Activated CD4-positive, alpha-beta memory T cell treated with anti-CD3 and anti-CD28 coated beads, Interleukin-2, amount 10 ng/mL, durations not matched to agents 7 days and 5 days (primary cell): ENCODE data around the gene CDIPT. TPM values are rescaled to one million over a fixed set of nuclear protein-coding genes. Genes with fewer than 3 reads are reported as not detected.

ENCODE experiments used
- CTCF ChIA-PET: fragments of 350-600 bp; sonication (Branson Sonifier 250); formaldehyde crosslinking; loops from one replicate; lab custom pipeline; 2021; ENCODE audit warnings: antibody characterized with exemption, inconsistent platforms; lab: Charles Lee
- POLR2A ChIA-PET: fragments of 350-600 bp; sonication (Branson Sonifier 250); formaldehyde crosslinking; loops from one replicate; lab custom pipeline; 2021; ENCODE audit warnings: antibody characterized with exemption; lab: Charles Lee
- DNase-seq: peaks from one replicate; pipeline ENCODE4 v3.0.0-alpha.2; 2020
- H3K27ac Mint-ChIP-seq: one replicate; pipeline ENCODE4 v1.8.0; 2021; ENCODE audit warnings: mild to moderate bottlenecking, mixed read lengths
- H3K27me3 Mint-ChIP-seq: one replicate; pipeline ENCODE4 v1.8.0; 2021; ENCODE audit warnings: mixed read lengths
- H3K36me3 Mint-ChIP-seq: one replicate; pipeline ENCODE4 v1.8.0; 2021; ENCODE audit warnings: low read depth, mixed read lengths
- H3K4me1 Mint-ChIP-seq: one replicate; pipeline ENCODE4 v1.8.0; 2021; ENCODE audit warnings: mixed read lengths
- H3K4me3 Mint-ChIP-seq: one replicate; pipeline ENCODE4 v1.8.0; 2021; ENCODE audit warnings: mild to moderate bottlenecking, mixed read lengths
- H3K9me3 Mint-ChIP-seq: one replicate; pipeline ENCODE4 v1.8.0; 2021; ENCODE audit warnings: mixed read lengths
- total RNA-seq, 2 experiments: library from RNA; stranded (reverse); gene quantifications; one replicate each; pipeline ENCODE4 v1.2.3, GENCODE V29; 2021

The CDIPT gene
- total RNA-seq, 2 experiments from 2014 or later: 60.0 to 63.2 TPM

DNA sequence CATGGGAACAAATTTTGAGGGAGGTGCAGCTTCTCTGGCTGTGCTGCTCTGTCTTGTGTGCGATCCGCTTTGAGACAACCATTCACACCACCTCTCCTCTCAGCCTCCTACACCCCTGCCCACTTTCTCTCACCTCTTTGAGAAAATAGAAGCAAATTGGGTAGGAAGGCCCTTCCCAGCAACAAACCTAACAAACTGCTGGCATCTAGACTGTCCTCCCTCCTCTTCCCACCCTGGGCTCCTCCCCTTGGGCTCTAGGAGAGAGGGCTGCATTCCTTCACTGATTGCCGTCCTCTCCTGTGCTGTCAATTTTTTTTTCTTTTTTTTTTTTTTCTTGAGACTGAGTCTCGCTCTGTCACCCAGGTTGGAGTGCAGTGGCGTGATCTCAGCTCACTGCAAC is 13.5 kb downstream of the CDIPT start:
- DNase-seq: no peak
- CTCF ChIA-PET: interaction anchor here (0.5 to 4.0 kb wide), 15 partner anchors 9 to 162 kb away, joined by 3 to 86 read pairs (median 8); partner anchors contain the start of genes KCTD13, MVP, PAGR1 and TAOK2
- H3K4me3 Mint-ChIP-seq: no peak overlapping the region
- H3K9me3 Mint-ChIP-seq: no peaks in the 10 kb centered on the region
- H3K36me3 Mint-ChIP-seq: peaks cover 47% of the 10 kb centered on the region
- POLR2A ChIA-PET: interaction anchor here (1.7 to 4.0 kb wide), 4 partner anchors 33 to 148 kb away, joined by 4 to 33 read pairs (median 20); partner anchors contain the start of genes MAZ, PAGR1 and TMEM219
- H3K4me1 Mint-ChIP-seq: peaks cover 10% of the 10 kb centered on the region
- H3K27ac Mint-ChIP-seq: no peak overlapping the region
- H3K27me3 Mint-ChIP-seq: no peaks in the 10 kb centered on the region

DNA sequence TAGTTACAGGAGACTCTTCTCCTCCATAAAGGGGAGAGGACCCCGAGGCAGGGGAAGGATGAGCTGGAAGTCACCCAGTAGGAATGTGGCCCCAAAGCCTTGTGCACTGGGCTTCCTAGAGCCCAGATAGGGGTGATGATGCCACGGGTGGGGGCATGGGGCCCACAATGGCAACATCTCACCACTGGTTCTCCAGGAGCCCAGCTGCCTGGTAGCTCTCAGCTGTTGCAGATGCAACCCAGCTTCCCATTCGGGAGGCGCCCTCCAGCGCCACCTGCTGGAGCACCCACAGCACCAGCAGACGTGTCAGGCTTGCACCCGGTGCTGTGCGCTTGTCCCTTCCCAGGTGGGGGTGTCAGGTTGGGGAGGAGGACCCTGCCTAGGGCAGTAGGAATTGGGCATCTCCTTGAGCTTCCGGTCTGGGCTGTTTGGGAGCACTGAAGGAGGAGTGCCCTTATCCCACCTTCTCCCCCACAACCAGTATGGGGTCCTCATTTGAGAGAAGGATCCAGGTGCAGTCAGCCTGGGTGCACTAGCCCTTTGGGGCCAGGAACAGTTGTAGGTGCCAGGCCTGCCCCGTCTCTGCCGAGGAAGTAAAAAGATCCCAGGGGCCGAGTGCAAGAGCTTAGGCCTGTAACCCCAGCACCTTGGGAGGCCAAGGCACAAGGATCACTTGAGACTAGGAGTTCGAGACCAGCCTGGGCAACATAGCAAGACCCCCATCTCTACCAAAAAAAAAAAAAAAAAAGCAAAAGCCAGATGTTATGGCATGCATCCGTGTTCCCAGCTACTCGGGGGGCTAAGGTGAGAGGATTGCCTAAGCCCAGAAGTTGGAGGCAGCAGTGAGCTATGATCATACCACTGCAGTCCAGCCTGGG is 14.4 kb downstream of the CDIPT start:
- Mint-ChIP-seq H3K27me3 (no peaks in the 10 kb centered on the region), H3K4me3 (no peak overlapping the region), H3K36me3 (peaks cover 51% of the 10 kb centered on the region), H3K27ac (peak overlapping the region; percentile 63), H3K4me1 (peaks cover 10% of the 10 kb centered on the region), H3K9me3 (no peaks in the 10 kb centered on the region)
- ChIA-PET CTCF (interaction anchor here (0.6 to 4.0 kb wide), 41 partner anchors 9 to 237 kb away, joined by 3 to 86 read pairs (median 5); partner anchors contain the start of genes ALDOA, C16orf54, CDIPT and KCTD13), POLR2A (interaction anchor here (0.7 to 4.0 kb wide), 15 partner anchors 9 to 183 kb away, joined by 3 to 33 read pairs (median 4); partner anchors contain the start of genes HIRIP3, KIF22, MAZ and MVP)
- DNase-seq: peak; percentile 85

DNA sequence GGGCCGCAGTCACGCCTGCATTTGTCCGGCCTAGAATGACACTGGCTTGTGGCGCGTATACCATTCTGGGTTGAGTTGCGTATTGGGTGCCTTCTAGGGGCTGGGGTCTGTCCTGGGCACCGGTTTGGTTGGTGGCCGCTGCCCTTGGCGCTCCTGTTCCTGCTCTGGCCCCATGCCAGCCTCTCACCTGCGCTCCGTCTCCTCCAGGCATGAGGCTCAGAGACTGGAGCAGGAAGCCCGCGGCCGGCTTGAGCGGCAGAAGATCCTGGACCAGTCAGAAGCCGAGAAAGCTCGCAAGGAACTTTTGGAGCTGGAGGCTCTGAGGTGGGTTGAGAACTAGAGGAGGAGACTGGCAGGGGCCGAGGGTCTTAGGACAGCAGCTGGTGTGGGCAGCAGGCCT is 17.4 kb downstream of the CDIPT start:
- no peak overlapping the region for H3K27ac Mint-ChIP-seq
- no peaks in the 10 kb centered on the region for H3K27me3 Mint-ChIP-seq
- H3K4me1 Mint-ChIP-seq: peaks cover 10% of the 10 kb centered on the region
- ChIA-PET CTCF (no interaction called here), POLR2A (interaction anchor here (1.1 to 4.0 kb wide), 3 partner anchors 18 to 145 kb away, joined by 3 to 33 read pairs (median 15); no protein-coding TSS in a partner anchor)
- no peak for DNase-seq
- H3K9me3 Mint-ChIP-seq: no peaks in the 10 kb centered on the region
- H3K36me3 Mint-ChIP-seq: peaks cover 62% of the 10 kb centered on the region
- H3K4me3 Mint-ChIP-seq: no peak overlapping the region

DNA sequence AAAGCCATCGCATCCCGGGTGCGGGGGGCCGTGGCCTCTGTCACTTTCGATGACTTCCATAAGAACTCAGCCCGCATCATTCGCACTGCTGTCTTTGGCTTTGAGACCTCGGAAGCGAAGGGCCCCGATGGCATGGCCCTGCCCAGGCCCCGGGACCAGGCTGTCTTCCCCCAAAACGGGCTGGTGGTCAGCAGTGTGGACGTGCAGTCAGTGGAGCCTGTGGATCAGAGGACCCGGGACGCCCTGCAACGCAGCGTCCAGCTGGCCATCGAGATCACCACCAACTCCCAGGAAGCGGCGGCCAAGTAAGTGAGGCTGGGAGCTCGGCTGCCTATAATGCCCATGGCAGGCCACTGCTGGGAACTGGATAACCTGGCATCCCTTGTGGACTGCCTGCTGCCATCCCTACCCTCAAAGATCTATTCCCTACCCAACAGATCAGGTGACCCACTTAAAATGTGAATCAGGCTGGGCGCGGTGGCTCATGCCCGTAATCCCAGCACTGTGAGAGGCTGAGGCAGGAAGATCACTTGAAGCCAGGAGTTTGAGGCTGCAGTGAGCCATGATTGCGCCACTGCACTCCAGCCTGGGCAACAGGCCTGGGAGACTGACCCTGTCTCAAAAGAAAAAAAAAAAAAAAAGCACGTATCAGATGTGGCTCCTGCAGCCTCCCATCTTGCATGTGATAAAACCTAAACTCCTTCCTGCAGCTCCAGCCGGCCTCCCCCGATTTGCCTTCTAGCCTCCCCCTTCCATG is 18.3 kb downstream of the CDIPT start:
- Mint-ChIP-seq H3K9me3 (no peaks in the 10 kb centered on the region), H3K27ac (no peak overlapping the region), H3K27me3 (no peaks in the 10 kb centered on the region), H3K4me3 (no peak overlapping the region), H3K4me1 (peaks cover 10% of the 10 kb centered on the region), H3K36me3 (peaks cover 64% of the 10 kb centered on the region)
- CTCF ChIA-PET: interaction anchor here (1.9 kb wide), 1 partner anchor 144 kb away, joined by 4 read pairs; no protein-coding TSS in a partner anchor
- no peak for DNase-seq
- POLR2A ChIA-PET: interaction anchor here (1.1 to 3.9 kb wide), 3 partner anchors 17 to 36 kb away, joined by 3 to 15 read pairs (median 3); no protein-coding TSS in a partner anchor

DNA sequence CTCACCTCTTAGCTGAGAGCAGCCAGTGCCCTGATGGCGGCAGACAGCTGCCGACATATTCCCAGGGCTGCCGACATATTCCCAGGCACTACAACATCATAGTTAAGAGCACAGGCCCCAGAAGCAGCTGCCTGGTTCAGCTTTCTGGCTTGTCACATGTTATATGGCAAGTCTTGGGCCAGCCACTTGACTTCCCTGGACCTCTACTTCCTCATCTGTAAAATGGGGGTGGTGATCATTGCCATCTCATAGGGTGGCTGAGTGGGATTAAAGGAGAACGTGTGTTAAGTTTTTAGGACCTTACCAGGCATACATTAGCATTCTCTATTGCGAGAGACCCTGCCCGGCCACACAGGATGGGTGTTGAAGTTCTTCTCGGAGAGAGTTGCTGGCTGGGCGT is 19.1 kb downstream of the CDIPT start:
- peaks cover 10% of the 10 kb centered on the region for H3K4me1 Mint-ChIP-seq
- H3K36me3 Mint-ChIP-seq: peaks cover 69% of the 10 kb centered on the region
- H3K4me3 Mint-ChIP-seq: no peak overlapping the region
- no peaks in the 10 kb centered on the region for H3K9me3 Mint-ChIP-seq
- DNase-seq: no peak
- CTCF ChIA-PET: interaction anchor here (1.9 kb wide), 1 partner anchor 143 kb away, joined by 4 read pairs; no protein-coding TSS in a partner anchor
- POLR2A ChIA-PET: interaction anchor here (0.7 to 1.9 kb wide), 4 partner anchors 23 to 153 kb away, joined by 3 to 7 read pairs (median 4); no protein-coding TSS in a partner anchor
- H3K27ac Mint-ChIP-seq: no peak overlapping the region
- no peaks in the 10 kb centered on the region for H3K27me3 Mint-ChIP-seq

DNA sequence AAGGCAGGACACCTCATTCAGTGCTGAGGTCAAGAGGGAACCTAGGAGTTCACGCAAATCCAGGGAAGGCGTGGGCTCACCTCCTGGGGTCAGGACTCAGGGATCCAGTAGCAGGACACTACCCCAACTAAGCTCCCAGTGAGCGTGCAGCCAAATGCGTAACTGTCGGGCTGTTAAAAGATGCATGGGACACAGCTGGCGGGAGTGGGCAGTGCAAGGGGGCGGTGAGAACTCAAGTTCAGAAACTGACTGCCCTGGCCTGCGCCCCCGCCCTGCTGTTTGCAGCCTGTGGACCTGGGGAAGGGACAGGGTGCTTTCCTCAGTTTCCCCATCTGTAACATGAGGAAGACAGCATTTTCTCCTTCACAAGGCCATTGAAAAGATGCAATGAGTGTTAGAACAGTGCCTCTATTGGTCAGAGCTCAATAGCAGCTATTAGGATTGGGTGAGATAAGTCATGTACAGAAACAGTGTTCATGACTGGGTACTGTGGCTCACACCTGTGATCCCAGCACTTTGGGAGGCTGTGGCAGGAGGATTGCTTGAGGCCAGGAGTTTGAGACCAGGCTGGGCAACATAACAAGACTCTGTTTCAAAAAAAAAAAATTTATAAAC is 20.2 kb downstream of the CDIPT start:
- DNase-seq: no peak
- peaks cover 4% of the 10 kb centered on the region for H3K4me1 Mint-ChIP-seq
- peaks cover 61% of the 10 kb centered on the region for H3K36me3 Mint-ChIP-seq
- POLR2A ChIA-PET: interaction anchor here (0.7 to 1.9 kb wide), 4 partner anchors 22 to 152 kb away, joined by 3 to 7 read pairs (median 4); partner anchors contain the start of gene MVP
- H3K27ac Mint-ChIP-seq: no peak overlapping the region
- H3K4me3 Mint-ChIP-seq: no peak overlapping the region
- no peaks in the 10 kb centered on the region for H3K9me3 Mint-ChIP-seq
- CTCF ChIA-PET: interaction anchor here (0.5 to 0.9 kb wide), 2 partner anchors 17 to 141 kb away, joined by 3 read pairs; no protein-coding TSS in a partner anchor
- no peaks in the 10 kb centered on the region for H3K27me3 Mint-ChIP-seq

DNA sequence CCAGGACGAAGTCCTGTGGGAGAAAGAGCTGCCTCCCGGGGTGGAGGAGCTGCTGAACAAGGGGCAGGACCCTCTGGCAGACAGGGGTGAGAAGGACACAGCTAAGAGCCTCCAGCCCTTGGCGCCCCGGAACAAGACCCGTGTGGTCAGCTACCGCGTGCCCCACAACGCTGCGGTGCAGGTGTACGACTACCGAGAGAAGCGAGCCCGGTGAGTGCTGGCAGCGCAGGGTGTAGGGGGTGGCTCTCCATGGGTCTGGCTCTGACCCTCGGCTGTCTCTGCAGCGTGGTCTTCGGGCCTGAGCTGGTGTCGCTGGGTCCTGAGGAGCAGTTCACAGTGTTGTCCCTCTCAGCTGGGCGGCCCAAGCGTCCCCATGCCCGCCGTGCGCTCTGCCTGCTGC is 21.4 kb downstream of the CDIPT start:
- POLR2A ChIA-PET: interaction anchor here (0.8 kb wide), 1 partner anchor 30 kb away, joined by 3 read pairs; no protein-coding TSS in a partner anchor
- H3K4me1 Mint-ChIP-seq: no peaks in the 10 kb centered on the region
- DNase-seq: no peak
- CTCF ChIA-PET: no interaction called here
- H3K9me3 Mint-ChIP-seq: no peaks in the 10 kb centered on the region
- H3K4me3 Mint-ChIP-seq: no peak overlapping the region
- H3K27me3 Mint-ChIP-seq: no peaks in the 10 kb centered on the region
- H3K27ac Mint-ChIP-seq: no peak overlapping the region
- H3K36me3 Mint-ChIP-seq: peaks cover 64% of the 10 kb centered on the region

DNA sequence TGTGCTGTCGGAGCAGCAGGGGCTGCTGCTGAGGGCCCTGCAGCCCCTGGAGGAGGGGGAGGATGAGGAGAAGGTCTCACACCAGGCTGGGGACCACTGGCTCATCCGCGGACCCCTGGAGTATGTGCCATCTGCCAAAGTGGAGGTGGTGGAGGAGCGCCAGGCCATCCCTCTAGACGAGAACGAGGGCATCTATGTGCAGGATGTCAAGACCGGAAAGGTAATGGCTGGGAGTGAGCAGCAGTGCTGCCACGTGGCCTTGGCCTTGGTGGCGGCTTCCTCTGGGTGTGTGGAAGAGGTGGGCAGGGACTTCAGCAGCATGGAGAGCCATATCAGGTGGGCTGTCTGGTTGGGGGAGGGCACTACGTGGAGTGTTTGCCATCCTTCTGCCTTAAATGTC is 22.8 kb downstream of the CDIPT start:
- Mint-ChIP-seq H3K36me3 (peaks cover 65% of the 10 kb centered on the region), H3K4me3 (no peak overlapping the region), H3K9me3 (no peaks in the 10 kb centered on the region), H3K27me3 (no peaks in the 10 kb centered on the region), H3K4me1 (no peaks in the 10 kb centered on the region), H3K27ac (no peak overlapping the region)
- ChIA-PET CTCF (interaction anchor here (0.7 to 2.7 kb wide), 2 partner anchors 8 to 1480 kb away, joined by 3 to 9 read pairs; no protein-coding TSS in a partner anchor), POLR2A (no interaction called here)
- no peak for DNase-seq

DNA sequence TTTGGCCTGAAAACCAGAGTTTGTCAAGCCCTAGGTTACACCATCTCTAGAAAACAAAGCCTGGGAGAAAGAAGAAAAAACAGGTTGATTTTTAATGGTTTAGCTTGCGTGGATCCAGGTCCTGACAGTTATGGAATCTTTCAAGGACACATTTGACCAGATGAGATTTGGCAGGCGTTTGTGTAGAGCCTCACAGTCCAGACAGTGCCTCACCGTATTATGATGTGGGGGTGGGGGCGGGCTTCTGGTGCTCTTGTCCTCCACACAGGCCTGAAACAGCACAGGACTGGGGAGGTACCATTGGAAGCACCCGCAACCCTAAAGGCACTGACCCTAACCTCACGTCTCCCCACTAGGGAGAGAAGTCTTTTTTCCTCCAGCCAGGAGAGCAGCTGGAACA is 23.2 kb downstream of the CDIPT start:
- Mint-ChIP-seq H3K27ac (no peak overlapping the region), H3K36me3 (peaks cover 62% of the 10 kb centered on the region), H3K4me1 (no peaks in the 10 kb centered on the region), H3K27me3 (no peaks in the 10 kb centered on the region), H3K9me3 (no peaks in the 10 kb centered on the region), H3K4me3 (no peak overlapping the region)
- POLR2A ChIA-PET: interaction anchor here (1.0 kb wide), 1 partner anchor 11 kb away, joined by 3 read pairs; no protein-coding TSS in a partner anchor
- CTCF ChIA-PET: interaction anchor here (0.7 to 2.7 kb wide), 2 partner anchors 9 to 1480 kb away, joined by 3 to 9 read pairs; no protein-coding TSS in a partner anchor
- DNase-seq: no peak

DNA sequence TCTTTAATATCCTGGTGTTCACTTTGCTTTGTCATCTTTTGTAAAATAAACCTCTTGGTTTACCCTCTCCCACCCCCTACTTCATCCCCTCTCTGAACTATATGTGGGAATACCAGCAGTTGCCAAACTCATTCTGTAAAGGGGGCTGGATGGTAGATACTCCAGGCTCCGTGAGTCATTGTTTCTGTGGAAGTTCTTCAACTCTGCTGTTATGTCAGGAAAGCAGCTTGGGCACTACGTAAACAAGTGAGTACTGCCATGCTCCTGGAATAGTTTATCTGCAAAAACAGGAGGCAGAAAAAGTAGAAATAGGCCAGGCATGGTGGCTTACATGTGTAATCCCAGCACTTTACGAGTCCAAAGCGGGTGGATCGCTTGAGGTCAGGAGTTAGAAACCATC is 25.2 kb downstream of the CDIPT start:
- Mint-ChIP-seq H3K4me1 (no peaks in the 10 kb centered on the region), H3K9me3 (no peaks in the 10 kb centered on the region), H3K27me3 (no peaks in the 10 kb centered on the region), H3K27ac (no peak overlapping the region), H3K36me3 (peaks cover 65% of the 10 kb centered on the region), H3K4me3 (no peak overlapping the region)
- DNase-seq: no peak
- ChIA-PET POLR2A (no interaction called here), CTCF (interaction anchor here (2.7 kb wide), 1 partner anchor 11 kb away, joined by 9 read pairs; no protein-coding TSS in a partner anchor)

DNA sequence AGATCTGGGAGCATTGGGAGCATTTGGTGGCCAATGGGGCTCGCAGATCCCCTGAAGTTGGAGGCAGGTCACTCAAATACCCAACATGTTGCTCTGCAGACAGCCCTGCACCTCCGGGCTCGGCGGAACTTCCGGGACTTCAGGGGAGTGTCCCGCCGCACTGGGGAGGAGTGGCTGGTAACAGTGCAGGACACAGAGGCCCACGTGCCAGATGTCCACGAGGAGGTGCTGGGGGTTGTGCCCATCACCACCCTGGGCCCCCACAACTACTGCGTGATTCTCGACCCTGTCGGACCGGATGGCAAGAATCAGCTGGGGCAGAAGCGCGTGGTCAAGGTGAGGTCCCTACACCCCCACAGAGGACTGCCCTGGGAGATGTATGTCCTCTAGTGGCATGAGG is 26.4 kb downstream of the CDIPT start:
- ChIA-PET CTCF (interaction anchor here (0.7 to 0.9 kb wide), 2 partner anchors 135 to 196 kb away, joined by 3 to 4 read pairs; no protein-coding TSS in a partner anchor), POLR2A (no interaction called here)
- Mint-ChIP-seq H3K9me3 (no peaks in the 10 kb centered on the region), H3K27me3 (no peaks in the 10 kb centered on the region), H3K4me3 (no peak overlapping the region), H3K27ac (no peak overlapping the region), H3K36me3 (peaks cover 65% of the 10 kb centered on the region), H3K4me1 (no peaks in the 10 kb centered on the region)
- DNase-seq: no peak

DNA sequence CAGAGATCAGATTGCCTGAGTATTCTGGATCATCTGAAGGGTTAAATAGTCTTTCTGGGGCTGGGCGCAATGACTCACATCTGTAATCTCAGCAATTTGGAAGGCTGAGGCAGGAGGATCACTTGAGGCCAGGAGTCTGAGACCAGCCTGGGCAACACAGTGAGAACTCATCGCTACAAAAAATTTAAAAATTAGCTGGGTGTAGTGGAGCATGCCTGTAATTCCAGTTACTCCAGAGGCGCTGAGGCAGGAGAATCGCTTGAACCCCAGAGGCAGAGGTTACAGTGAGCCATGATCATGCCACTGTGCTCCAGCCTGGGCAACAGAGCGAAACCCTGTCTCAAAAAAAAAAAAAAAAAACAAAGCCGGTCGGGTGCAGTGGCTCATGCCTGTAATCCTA is 27.1 kb downstream of the CDIPT start:
- no peaks in the 10 kb centered on the region for H3K27me3 Mint-ChIP-seq
- POLR2A ChIA-PET: no interaction called here
- no peaks in the 10 kb centered on the region for H3K9me3 Mint-ChIP-seq
- no peak overlapping the region for H3K4me3 Mint-ChIP-seq
- peaks cover 64% of the 10 kb centered on the region for H3K36me3 Mint-ChIP-seq
- no peak overlapping the region for H3K27ac Mint-ChIP-seq
- no peak for DNase-seq
- CTCF ChIA-PET: interaction anchor here (0.7 to 0.9 kb wide), 2 partner anchors 134 to 197 kb away, joined by 3 to 4 read pairs; no protein-coding TSS in a partner anchor
- no peaks in the 10 kb centered on the region for H3K4me1 Mint-ChIP-seq
